Endothelial cell of umbilical vein (primary cell): Measurements from ENCODE around the gene ABAT.

Experiments used
- EZH2 ChIP-seq: IDR thresholded peaks from 2 replicates; pipeline ENCODE4 v1.6.1; 2012; ENCODE audit warnings: borderline replicate concordance, low read depth, mild to moderate bottlenecking, moderate library complexity, low read length, inconsistent platforms; ENCODE audit not compliant: severe bottlenecking
- FOS ChIP-seq: IDR thresholded peaks from 2 replicates; pipeline ENCODE4 v1.6.1; 2011; ENCODE audit warnings: mild to moderate bottlenecking, low read length, moderate library complexity, borderline replicate concordance; ENCODE audit not compliant: insufficient read depth
- GATA2 ChIP-seq: IDR thresholded peaks from 2 replicates; pipeline ENCODE4 v1.7.0; 2011; ENCODE audit warnings: low read depth, mild to moderate bottlenecking, moderate library complexity, mixed read lengths, low read length; ENCODE audit not compliant: insufficient read length, insufficient read depth
- JUN ChIP-seq: IDR thresholded peaks from 2 replicates; pipeline ENCODE4 v1.6.1; 2011; ENCODE audit warnings: borderline replicate concordance, low read depth; ENCODE audit not compliant: insufficient read length, insufficient read depth
- POLR2A ChIP-seq: IDR thresholded peaks from 2 replicates; pipeline ENCODE4 v1.6.1; 2012; ENCODE audit warnings: low read depth, mild to moderate bottlenecking, control low read depth, low read length
- POLR2AphosphoS5 ChIP-seq: IDR thresholded peaks from 2 replicates; pipeline ENCODE4 v1.6.1; 2012; ENCODE audit warnings: low read depth, mild to moderate bottlenecking, control low read depth, low read length, moderate library complexity; ENCODE audit not compliant: insufficient read depth
- TF ChIP-seq, protein P1 (sequence below), 2 donors: IDR thresholded peaks; 1 replicate in 1 of 2; 2 replicates in 1 of 2; pipeline ENCODE4 v1.5.1; 2011; ENCODE audit warnings: low read length in 2 of 2, mild to moderate bottlenecking in 2 of 2, moderate library complexity in 2 of 2, control low read depth in 1 of 2, inconsistent platforms in 1 of 2, low read depth in 1 of 2; ENCODE audit not compliant: insufficient read depth in 1 of 2; ENCODE audit errors: extremely low read depth in 1 of 2
- TF ChIP-seq, protein P2 (sequence below): IDR thresholded peaks from 2 replicates; pipeline ENCODE4 v1.6.1; 2011; ENCODE audit not compliant: insufficient read depth, insufficient read length

DNA sequence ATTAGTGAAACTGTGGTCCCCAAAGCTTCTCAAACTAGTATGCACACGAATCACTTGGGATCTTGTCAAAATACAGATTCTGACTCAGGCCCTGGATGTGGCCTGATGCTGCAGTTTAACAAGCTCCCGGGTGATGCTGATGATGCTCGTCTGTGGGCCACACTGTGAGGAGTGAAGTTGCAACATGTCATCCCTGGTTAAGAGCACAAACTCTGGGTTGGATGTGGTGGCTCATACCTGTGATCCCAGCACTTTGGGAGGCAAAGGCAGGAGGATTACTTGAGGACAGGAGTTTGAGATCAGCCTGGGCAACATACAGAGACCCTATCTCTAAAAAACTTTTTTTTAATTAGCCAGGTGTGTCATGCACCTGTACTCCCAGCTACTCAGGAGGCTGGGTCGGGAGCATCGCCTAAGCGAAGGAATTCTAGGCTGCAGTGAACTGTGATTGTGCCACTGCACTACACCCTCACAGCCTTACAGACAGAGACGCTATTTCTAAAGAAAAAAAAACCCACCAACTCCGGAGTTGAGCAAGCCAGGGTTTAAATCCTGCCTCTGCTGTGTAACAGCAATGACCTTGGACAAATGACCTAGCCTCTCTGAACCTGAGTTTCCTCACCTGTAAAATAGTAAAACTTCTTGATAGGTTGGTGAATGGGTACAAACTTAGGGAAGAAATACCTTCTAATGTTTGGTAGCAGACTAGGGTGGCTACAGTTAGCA is 24.4 kb upstream of the ABAT start:
- TF ChIP-seq, protein P1, sequence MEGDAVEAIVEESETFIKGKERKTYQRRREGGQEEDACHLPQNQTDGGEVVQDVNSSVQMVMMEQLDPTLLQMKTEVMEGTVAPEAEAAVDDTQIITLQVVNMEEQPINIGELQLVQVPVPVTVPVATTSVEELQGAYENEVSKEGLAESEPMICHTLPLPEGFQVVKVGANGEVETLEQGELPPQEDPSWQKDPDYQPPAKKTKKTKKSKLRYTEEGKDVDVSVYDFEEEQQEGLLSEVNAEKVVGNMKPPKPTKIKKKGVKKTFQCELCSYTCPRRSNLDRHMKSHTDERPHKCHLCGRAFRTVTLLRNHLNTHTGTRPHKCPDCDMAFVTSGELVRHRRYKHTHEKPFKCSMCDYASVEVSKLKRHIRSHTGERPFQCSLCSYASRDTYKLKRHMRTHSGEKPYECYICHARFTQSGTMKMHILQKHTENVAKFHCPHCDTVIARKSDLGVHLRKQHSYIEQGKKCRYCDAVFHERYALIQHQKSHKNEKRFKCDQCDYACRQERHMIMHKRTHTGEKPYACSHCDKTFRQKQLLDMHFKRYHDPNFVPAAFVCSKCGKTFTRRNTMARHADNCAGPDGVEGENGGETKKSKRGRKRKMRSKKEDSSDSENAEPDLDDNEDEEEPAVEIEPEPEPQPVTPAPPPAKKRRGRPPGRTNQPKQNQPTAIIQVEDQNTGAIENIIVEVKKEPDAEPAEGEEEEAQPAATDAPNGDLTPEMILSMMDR (IDR thresholded peaks at IDR 0.05; ENCODE audit: extremely low read depth in 1 of 2, insufficient read depth in 1 of 2, low read depth in 1 of 2, low read length in 2 of 2): no peak
- TF ChIP-seq POLR2AphosphoS5 (no peak), POLR2A (no peak), EZH2 (no peak), GATA2 (no peak), FOS (no peak), JUN (no peak)
- TF ChIP-seq, protein P2, sequence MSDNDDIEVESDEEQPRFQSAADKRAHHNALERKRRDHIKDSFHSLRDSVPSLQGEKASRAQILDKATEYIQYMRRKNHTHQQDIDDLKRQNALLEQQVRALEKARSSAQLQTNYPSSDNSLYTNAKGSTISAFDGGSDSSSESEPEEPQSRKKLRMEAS: no peak
